Heart left ventricle (tissue), 13 donors: Measurements from ENCODE around the gene RAD51B.

Experiments
- POLR2A ChIP-seq, 2 donors: fragments of 450-650 bp; IDR thresholded peaks; one replicate each; pipeline ENCODE4 v1.6.1; 2017; ENCODE audit warnings: antibody characterized with exemption in 2 of 2, mild to moderate bottlenecking in 2 of 2, moderate library complexity in 2 of 2
- TF ChIP-seq, protein P1 (sequence below), 12 donors: fragments of 200-600 bp; sonication (generic) in 4 of 12; IDR thresholded peaks; one replicate each; pipeline versions ENCODE4 v1.5.0 to v1.8.0; 2018 to 2022; ENCODE audit warnings: antibody characterized with exemption in 12 of 12, mild to moderate bottlenecking in 5 of 12
- donor health status: ischemic (EF 13 %, LVEDD 7.1; RV severe dilation, severe dysfunction).
- donor health status: DM: no; HTN: yes; CAD: no.
- donor health status: DM: no; HTN: no; CAD: no.
- donor health status: ischemic (EF 25% LVEDD 6.9; RV normal size, moderate dysfunction).
- donor health status: ischemic (EF 25% LVEDD 5.7; RV mildly dilated, moderate dysfunction).
- donor health status: ischemic (EF 35%, LVEDD 5.7; RV mildly dilated, moderate dysfunction).
- donor health status: nonischemic (EF 11% LVEDD 7.7; RV severe dilation, severe dysfunction).
- donor health status: DM: yes; HTN: yes; CAD: no.
- donor health status: PGD.
- donor health status: ischemic (EF 29% LVEDD 5.4; RV normal size, mild dysfunction).
- donor health status: nonischemic (EF 23%, LVEDD 6.1; RV moderate dilation, normal function).

DNA sequence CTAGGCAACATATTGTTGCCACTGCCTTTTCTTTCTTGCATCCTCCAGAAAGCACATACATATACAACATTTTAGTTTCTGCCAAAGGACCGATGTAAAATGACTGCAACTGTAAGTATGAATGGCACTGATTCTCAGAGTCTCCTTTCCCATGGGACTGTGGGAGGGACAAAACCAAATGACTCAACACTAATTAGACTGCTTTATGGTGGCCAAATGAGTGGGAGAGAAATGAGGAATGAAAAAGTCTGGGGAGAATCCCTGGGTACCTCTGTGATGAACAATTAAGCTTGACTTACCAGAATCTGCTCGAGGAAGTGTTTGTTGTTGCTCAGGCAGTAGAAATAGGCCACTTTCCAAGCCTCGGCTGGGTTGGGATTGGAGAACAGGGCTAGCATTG lies 13.3 kb upstream of the RAD51B start:
- TF ChIP-seq, protein P1, sequence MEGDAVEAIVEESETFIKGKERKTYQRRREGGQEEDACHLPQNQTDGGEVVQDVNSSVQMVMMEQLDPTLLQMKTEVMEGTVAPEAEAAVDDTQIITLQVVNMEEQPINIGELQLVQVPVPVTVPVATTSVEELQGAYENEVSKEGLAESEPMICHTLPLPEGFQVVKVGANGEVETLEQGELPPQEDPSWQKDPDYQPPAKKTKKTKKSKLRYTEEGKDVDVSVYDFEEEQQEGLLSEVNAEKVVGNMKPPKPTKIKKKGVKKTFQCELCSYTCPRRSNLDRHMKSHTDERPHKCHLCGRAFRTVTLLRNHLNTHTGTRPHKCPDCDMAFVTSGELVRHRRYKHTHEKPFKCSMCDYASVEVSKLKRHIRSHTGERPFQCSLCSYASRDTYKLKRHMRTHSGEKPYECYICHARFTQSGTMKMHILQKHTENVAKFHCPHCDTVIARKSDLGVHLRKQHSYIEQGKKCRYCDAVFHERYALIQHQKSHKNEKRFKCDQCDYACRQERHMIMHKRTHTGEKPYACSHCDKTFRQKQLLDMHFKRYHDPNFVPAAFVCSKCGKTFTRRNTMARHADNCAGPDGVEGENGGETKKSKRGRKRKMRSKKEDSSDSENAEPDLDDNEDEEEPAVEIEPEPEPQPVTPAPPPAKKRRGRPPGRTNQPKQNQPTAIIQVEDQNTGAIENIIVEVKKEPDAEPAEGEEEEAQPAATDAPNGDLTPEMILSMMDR (IDR thresholded peaks at IDR 0.05), result no peak
- TF ChIP-seq POLR2A (IDR thresholded peaks at IDR 0.05), result no peak
